HepG2 (cell line): ENCODE measurements around the gene CD9. TPM values are rescaled to one million over a fixed set of nuclear protein-coding genes. Genes with fewer than 3 reads are reported as not detected.

Experiments
- ATAC-seq: fragments of 200-7000 bp; cut with Tn5 transposase; 3 replicates; pipeline ENCODE4 v1.9.1; 2020; ENCODE audit warnings: mild to moderate bottlenecking, moderate library complexity
- BruUV-seq: library from RNA; stranded (reverse); fragments of 400-500 nt; replicated peaks from 2 replicates; lab custom pipeline; 2021; lab: Mats Ljungman, UMichigan
- CTCF ChIA-PET: fragments of 300-600 bp; formaldehyde crosslinking; extraction: SDS; loops from one replicate; lab custom pipeline; 2021; ENCODE audit warnings: low total read pairs, inconsistent platforms, low intra/inter-chr PET ratio; lab: Yijun Ruan, JAX
- POLR2A ChIA-PET: fragments of 350-600 bp; sonication (Branson Sonifier 250); formaldehyde crosslinking; loops from one replicate; lab custom pipeline; 2020; ENCODE audit warnings: antibody characterized with exemption, inconsistent platforms; lab: Yijun Ruan, JAX
- DNase-seq: peaks from one replicate; pipeline ENCODE4 v3.0.0-alpha.2; 2015; ENCODE audit warnings: low spot score
- FAIRE-seq: peaks from 3 replicates; lab custom pipeline; 2011; peaks lifted over from hg19 to GRCh38; lab: Jason Lieb, UNC
- H2AFZ ChIP-seq: one replicate; pipeline ENCODE4 v1.6.1; 2011; ENCODE audit warnings: low read length, inconsistent platforms
- H3K27ac ChIP-seq: fragments of 300-600 bp; 3 replicates; pipeline ENCODE4 v1.8.0; 2011; ENCODE audit warnings: mixed run types, mild to moderate bottlenecking, mixed read lengths, low read length, inconsistent platforms; ENCODE audit not compliant: insufficient read depth; ENCODE audit errors: extremely low read length
- H3K27me3 ChIP-seq, 2 experiments: fragments of 200-600 bp in 1 of 2; 2 replicates in 1 of 2; 3 replicates in 1 of 2; pipeline versions ENCODE4 v1.6.0 to v1.8.0; 2011; ENCODE audit warnings: low read length in 2 of 2, mild to moderate bottlenecking in 2 of 2, moderate library complexity in 2 of 2, inconsistent platforms in 1 of 2; ENCODE audit not compliant: insufficient read depth in 2 of 2, control insufficient read depth in 1 of 2
- H3K36me3 ChIP-seq, 2 experiments: fragments of 200-600 bp in 1 of 2; replicated peaks in 1 of 2; 2 replicates in 1 of 2; 3 replicates in 1 of 2; pipeline versions ENCODE4 v1.5.1 to v1.8.0; 2011; ENCODE audit warnings: low read length in 2 of 2, inconsistent platforms in 1 of 2; ENCODE audit not compliant: insufficient read depth in 2 of 2, control insufficient read depth in 1 of 2
- H3K4me1 ChIP-seq: 2 replicates; pipeline ENCODE4 v1.5.1; 2012; ENCODE audit warnings: low read length, inconsistent platforms; ENCODE audit not compliant: insufficient read depth
- H3K4me2 ChIP-seq: 2 replicates; pipeline ENCODE4 v1.6.0; 2011; ENCODE audit warnings: low read depth, low read length, inconsistent platforms
- H3K4me3 ChIP-seq, 3 experiments: fragments of 200-600 bp in 1 of 3; sonication (generic), shearing (Covaris generic) in 1 of 3; replicated peaks in 1 of 3; 2 replicates each; pipeline ENCODE4 v1.5.1; 2011 to 2016; ENCODE audit warnings: low read length in 3 of 3, inconsistent platforms in 2 of 3, low read depth in 2 of 3, mild to moderate bottlenecking in 2 of 3, control low read depth in 1 of 3, mixed read lengths in 1 of 3; ENCODE audit not compliant: insufficient read depth in 1 of 3
- H3K79me2 ChIP-seq: one replicate; pipeline ENCODE4 v1.6.1; 2011; ENCODE audit warnings: low read length, inconsistent platforms; ENCODE audit not compliant: insufficient read depth
- H3K9ac ChIP-seq: 2 replicates; pipeline ENCODE4 v1.6.0; 2011; ENCODE audit warnings: mild to moderate bottlenecking, low read depth, low read length, inconsistent platforms; ENCODE audit not compliant: insufficient read depth
- H3K9me3 ChIP-seq: 2 replicates; pipeline ENCODE4 v1.5.1; 2012; ENCODE audit warnings: mild to moderate bottlenecking, low read length
- H4K20me1 ChIP-seq: 2 replicates; pipeline ENCODE4 v1.6.0; 2011; ENCODE audit warnings: inconsistent platforms, mild to moderate bottlenecking, low read length, moderate library complexity; ENCODE audit not compliant: insufficient read depth
- ETV6 ChIP-seq: sonication (generic); formaldehyde crosslinking; conservative IDR thresholded peaks from 2 replicates; pipeline ENCODE4 v1.4.0; 2020; ENCODE audit warnings: missing genetic modification reagents
- FOXA1 ChIP-seq, 2 experiments: fragments of 450-650 bp in 1 of 2; sonication (generic) in 1 of 2; formaldehyde crosslinking in 1 of 2; IDR thresholded peaks; 2 replicates each; pipeline versions ENCODE4 v1.4.0 to v1.6.1; 2016 to 2020; ENCODE audit warnings: missing genetic modification reagents in 1 of 2
- FOXA3 ChIP-seq: IDR thresholded peaks from 2 replicates; pipeline ENCODE4 v1.6.1; 2016; ENCODE audit warnings: missing genetic modification reagents, missing compliant biosample characterization
- FOXP1 ChIP-seq, 2 experiments: fragments of 450-650 bp in 1 of 2; IDR thresholded peaks; 2 replicates each; pipeline ENCODE4 v1.6.1; 2017 to 2018; ENCODE audit warnings: antibody characterized with exemption in 1 of 2
- ZBTB3 ChIP-seq: sonication (generic); formaldehyde crosslinking; IDR thresholded peaks from 2 replicates; pipeline ENCODE4 v1.4.0; 2020; ENCODE audit warnings: low read depth, mild to moderate bottlenecking, moderate library complexity, missing genetic modification reagents, borderline replicate concordance
- WGBS: methylation state at CpG from one replicate; pipeline ENCODE4 v1.1.6; 2017; ENCODE audit warnings: low lambda C conversion rate; 5-methylcytosine and 5-hydroxymethylcytosine counted together
- in situ Hi-C: cut with HindIII; loops from 2 replicates; pipeline ENCODE4 v1.10.0; 2017; ENCODE audit warnings: low pct_unique_long_range_greater_than_20kb; ENCODE audit not compliant: extremely low pct_ligation_motif_present
- intact Hi-C: fragments of 100-400 bp; cut with micrococcal nuclease; formaldehyde crosslinking; loops from one replicate; pipeline ENCODE4 v1.10.0; 2022; ENCODE audit not compliant: unreplicated experiment
- polyA plus RNA-seq, 8 experiments: library from polyadenylated mRNA; depleted of rRNA in 3 of 8; stranded (reverse) in 7 of 8; unstranded in 1 of 8; fragments of >200 nt; fragmentation: Illumina TruSeq in 4 of 8; extraction: Trizol in 4 of 8; gene quantifications; 2 replicates each; pipeline versions ENCODE4 v1.2.1 to v1.2.3, GENCODE V29; 2011 to 2016; ENCODE audit warnings: low read depth in 4 of 8, missing spikeins in 1 of 8, mixed read lengths in 1 of 8; ENCODE audit not compliant: insufficient read depth in 1 of 8
- total RNA-seq, 5 experiments: library from RNA; depleted of rRNA; stranded (reverse); fragments of >200 nt; fragmentation: Illumina TruSeq; extraction: Trizol; gene quantifications; 2 replicates each; pipeline ENCODE4 v1.2.3, GENCODE V29; 2016; ENCODE audit warnings: low read depth in 1 of 5

CD9 gene
- total and polyA plus RNA-seq, 2 of the 13 experiments (the other 11 are each of a cell fraction or from before 2014, with no cell fraction given) = 5.8 to 38.3 TPM

DNA sequence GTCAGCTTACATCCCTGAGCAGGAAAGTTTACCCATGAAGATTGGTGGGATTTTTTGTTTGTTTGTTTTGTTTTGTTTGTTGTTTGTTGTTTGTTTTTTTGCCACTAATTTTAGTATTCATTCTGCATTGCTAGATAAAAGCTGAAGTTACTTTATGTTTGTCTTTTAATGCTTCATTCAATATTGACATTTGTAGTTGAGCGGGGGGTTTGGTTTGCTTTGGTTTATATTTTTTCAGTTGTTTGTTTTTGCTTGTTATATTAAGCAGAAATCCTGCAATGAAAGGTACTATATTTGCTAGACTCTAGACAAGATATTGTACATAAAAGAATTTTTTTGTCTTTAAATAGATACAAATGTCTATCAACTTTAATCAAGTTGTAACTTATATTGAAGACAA lies 37.6 kb downstream of the CD9 start:
- in situ Hi-C loops = no loop called here
- POLR2A ChIA-PET = no interaction called here
- no peak for FAIRE-seq

DNA sequence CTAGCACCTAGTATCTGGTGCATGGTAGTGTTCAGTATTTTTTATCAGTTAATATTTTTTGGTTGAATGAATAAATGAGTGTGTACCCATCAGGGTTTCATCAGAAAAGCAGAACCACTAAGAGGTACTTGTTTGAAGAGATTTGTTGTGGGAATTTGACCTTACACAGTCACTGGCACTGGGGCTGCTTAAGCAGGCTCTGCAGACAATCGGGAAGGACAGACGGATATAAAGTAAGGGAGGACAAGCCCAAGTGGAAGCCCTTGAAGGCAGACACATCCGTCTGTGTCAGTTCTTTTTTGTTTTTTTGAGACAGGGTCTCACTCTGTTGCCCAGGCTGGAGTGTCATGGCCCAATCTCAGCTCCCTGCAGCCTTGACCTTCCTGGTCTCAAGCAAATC lies 38.7 kb downstream of the CD9 start:
- ATAC-seq = no peak
- ChIA-PET POLR2A (no interaction called here), CTCF (no interaction called here)
- Histone ChIP-seq H2AFZ (no peak overlapping the region), H3K9me3 (no peaks in the 10 kb centered on the region), H3K4me2 (no peak overlapping the region), H3K36me3 (peaks cover 0 to 5% of the 10 kb centered on the region in 2 experiments; a peak in 1 of 5 replicates), H3K27me3 (peaks cover 0 to 16% of the 10 kb centered on the region in 2 experiments; a peak in 4 of 5 replicates), H3K79me2 (no peaks in the 10 kb centered on the region), H3K4me3 (no peak overlapping the region), H3K27ac (no peak overlapping the region), H3K4me1 (peaks cover 34% of the 10 kb centered on the region), H3K9ac (no peak overlapping the region), H4K20me1 (no peaks in the 10 kb centered on the region)
- TF ChIP-seq ZBTB3 (CRISPR knock-in tag) = no peak
- no peak for FAIRE-seq
- no TSS peak for BruUV-seq
- in situ Hi-C loops (no loop called here), intact Hi-C loops (no loop called here)
- WGBS = 94% methylated on average over 3 of the region's 3 CpGs
- DNase-seq = no peak

More for the DNA sequence above, 37.6 kb downstream of the CD9 start:
- no TSS peak for BruUV-seq
- H3K4me2 ChIP-seq = no peak overlapping the region
- no peak overlapping the region for H3K27ac ChIP-seq
- peaks cover 44% of the 10 kb centered on the region for H3K4me1 ChIP-seq
- DNase-seq (no peak), ATAC-seq (no peak)
- no peaks in the 10 kb centered on the region for H3K79me2 ChIP-seq
- H4K20me1 ChIP-seq = no peaks in the 10 kb centered on the region
- no peak overlapping the region for H3K9ac ChIP-seq
- TF ChIP-seq FOXP1 (IDR thresholded peaks at IDR 0.05) (0 out of 2 replicates have a peak, but pooled peaks have one; percentile 28), FOXP1 (CRISPR knock-in tag; IDR thresholded peaks at IDR 0.05) (peak; percentile 33; the same call in 1 of the 2 replicates), ETV6 (no peak), FOXA3 (peak; percentile 12; the same call in 1 of the 2 replicates), FOXA1 (IDR thresholded peaks at IDR 0.05) (peak; percentile 66; the same call in 1 of the 2 replicates), FOXA1 (CRISPR knock-in tag; IDR thresholded peaks at IDR 0.05) (no peak)
- CTCF ChIA-PET = no interaction called here
- WGBS = 52% methylated on average over 1 of the region's 1 CpG
- no peak overlapping the region for H2AFZ ChIP-seq
- H3K27me3 ChIP-seq = peaks cover 0 to 10% of the 10 kb centered on the region in 2 experiments; a peak in 3 of 5 replicates
- intact Hi-C loops = no loop called here
- no peak overlapping the region for H3K4me3 ChIP-seq
- peaks cover 0 to 5% of the 10 kb centered on the region in 2 experiments; a peak in 2 of 5 replicates for H3K36me3 ChIP-seq
- no peaks in the 10 kb centered on the region for H3K9me3 ChIP-seq
